Muscle of leg (tissue), 11 donors: Measurements from ENCODE around the gene PTGR3. TPM values are rescaled to one million over a fixed set of nuclear protein-coding genes. Genes with fewer than 3 reads are reported as not detected.
"Not testable (repeated sequence)": the region's sequence is repeated elsewhere in the genome, so short reads cannot be mapped to it uniquely, and the experiment has no call there.

ENCODE experiments used
- DNase-seq: peaks from one replicate; pipeline ENCODE4 v3.0.0; 2013
- H3K27ac ChIP-seq: one replicate; pipeline ENCODE4 v1.5.1; 2013; ENCODE audit warnings: mild to moderate bottlenecking, low read length, control low read depth
- H3K27me3 ChIP-seq: one replicate; pipeline ENCODE4 v1.6.1; 2013; ENCODE audit warnings: low read length; ENCODE audit not compliant: control insufficient read depth, insufficient read depth
- H3K36me3 ChIP-seq: one replicate; pipeline ENCODE4 v1.6.1; 2013; ENCODE audit warnings: low read length; ENCODE audit not compliant: control insufficient read depth, insufficient read depth
- H3K4me1 ChIP-seq: one replicate; pipeline ENCODE4 v1.6.1; 2013; ENCODE audit warnings: low read length; ENCODE audit not compliant: control insufficient read depth, insufficient read depth
- H3K4me3 ChIP-seq: one replicate; pipeline ENCODE4 v1.5.1; 2013; ENCODE audit warnings: low read length, control low read depth
- H3K9me3 ChIP-seq: replicated peaks from 2 replicates; pipeline ENCODE4 v1.6.1; 2013; ENCODE audit warnings: low read depth, low read length; ENCODE audit not compliant: control insufficient read depth
- WGBS: methylation state at CpG from one replicate; pipeline ENCODE4 v1.1.5; 2013; ENCODE audit warnings: missing lambda C conversion rate; ENCODE audit not compliant: insufficient coverage; 5-methylcytosine and 5-hydroxymethylcytosine counted together
- polyA plus RNA-seq, 8 donors: library from polyadenylated mRNA; unstranded; fragments of 120-200 nt; gene quantifications; one replicate each; pipeline versions ENCODE4 v1.2.1 to v1.2.3, GENCODE V29; 2013; ENCODE audit warnings: inconsistent platforms in 1 of 8, low replicate concordance in 1 of 8; ENCODE audit not compliant: insufficient read length in 8 of 8, insufficient read depth in 1 of 8
- total RNA-seq: library from RNA; stranded (reverse); fragments of 120-200 nt; gene quantifications from one replicate; pipeline ENCODE4 v1.2.4, GENCODE V29; 2013

The PTGR3 gene
- total and polyA plus RNA-seq, 9 donors, result 15.9 to 42.6 (median 33.4) TPM

DNA sequence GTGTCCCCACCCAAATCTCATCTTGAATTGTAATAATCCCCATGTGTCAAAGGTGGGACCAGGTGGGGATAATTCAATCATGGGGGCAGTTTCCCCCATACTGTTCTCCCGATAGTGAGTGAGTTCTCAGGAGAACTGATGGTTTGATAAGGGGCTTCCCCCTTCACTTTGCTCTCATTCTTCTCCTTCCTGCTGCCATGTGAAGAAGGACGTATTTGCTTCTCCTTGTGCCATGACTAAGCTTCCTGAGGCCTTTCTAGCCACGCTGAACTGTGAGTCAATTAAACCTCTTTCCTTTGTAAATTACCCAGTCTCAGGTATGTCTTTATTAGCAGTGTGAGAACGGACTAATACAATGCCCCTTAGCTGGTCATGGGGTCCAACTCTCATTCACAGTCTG, 21.2 kb downstream of the PTGR3 start:
- H3K36me3 ChIP-seq, H3K9me3 ChIP-seq, H3K4me1 ChIP-seq, H3K27ac ChIP-seq, H3K4me3 ChIP-seq, DNase-seq, H3K27me3 ChIP-seq: not testable (repeated sequence)
- WGBS, result 90% methylated on average over 2 of the region's 4 CpGs

- no peak overlapping the region for H3K27ac ChIP-seq
- H3K27me3 ChIP-seq, result no peaks in the 10 kb centered on the region
- no peaks in the 10 kb centered on the region for H3K36me3 ChIP-seq
- no peaks in the 10 kb centered on the region for H3K4me1 ChIP-seq
- no peak for DNase-seq
- peaks cover 4% of the 10 kb centered on the region for H3K9me3 ChIP-seq
- no peak overlapping the region for H3K4me3 ChIP-seq
- WGBS, result no CpG with 5 or more reads among the region's 3 CpGs
Measured at GRCh38 chr18:75185460-75185859, 23.5 kb downstream of the PTGR3 start.

GRCh38 chr18:75183973-75184493, 24.9 kb downstream of the PTGR3 start:
- Histone ChIP-seq H3K27ac (no peak overlapping the region), H3K4me3 (no peak overlapping the region), H3K27me3 (no peaks in the 10 kb centered on the region), H3K9me3 (peaks cover 4% of the 10 kb centered on the region), H3K36me3 (no peaks in the 10 kb centered on the region), H3K4me1 (no peaks in the 10 kb centered on the region)
- DNase-seq, result no peak
- WGBS, result 92% methylated on average over 9 of the region's 14 CpGs

GRCh38 chr18:75183524-75183923, 25.4 kb downstream of the PTGR3 start:
- Histone ChIP-seq H3K4me1 (no peaks in the 10 kb centered on the region), H3K27me3 (no peaks in the 10 kb centered on the region), H3K9me3 (peaks cover 4% of the 10 kb centered on the region), H3K36me3 (no peaks in the 10 kb centered on the region), H3K4me3 (no peak overlapping the region), H3K27ac (no peak overlapping the region)
- 76% methylated on average over 5 of the region's 5 CpGs for whole genome bisulfite sequencing
- DNase-seq, result no peak

DNA sequence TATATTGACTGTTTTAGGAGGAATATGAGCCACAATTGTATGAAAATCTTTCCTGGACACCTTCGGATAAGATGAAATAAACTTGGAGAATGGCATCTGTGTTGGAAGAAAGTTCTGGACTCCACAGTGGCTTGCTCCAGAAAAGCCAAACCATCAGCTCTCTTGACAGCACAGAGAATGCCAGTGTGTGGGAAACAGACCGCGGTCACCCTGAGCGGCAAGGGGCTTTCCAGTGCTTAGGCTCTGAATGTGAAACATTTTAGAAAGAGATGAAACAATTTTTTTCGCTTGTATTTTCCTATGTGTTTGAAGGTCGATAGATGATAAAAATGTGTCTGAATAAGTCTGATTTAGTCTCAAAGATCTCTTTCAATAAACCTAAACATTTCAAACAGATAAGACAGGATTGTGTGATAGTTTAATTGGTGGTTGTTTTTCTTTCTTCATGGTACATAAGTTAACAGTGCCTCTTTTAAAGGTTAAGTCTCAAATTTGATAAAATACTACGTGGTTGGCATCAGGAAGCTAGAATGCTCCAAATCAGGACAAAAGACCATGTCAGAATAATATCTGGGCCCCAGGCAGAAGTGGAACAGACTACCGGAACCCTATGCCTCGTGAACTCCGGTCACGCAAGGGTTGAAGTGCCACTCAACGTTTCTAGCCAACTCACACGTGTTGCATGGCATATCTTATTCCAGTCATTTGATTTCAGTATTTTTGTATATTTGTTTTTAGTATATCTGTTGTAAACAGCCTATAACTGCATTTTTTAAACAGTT, 28.9 kb downstream of the PTGR3 start:
- DNase-seq, result no peak
- whole genome bisulfite sequencing, result 88% methylated on average over 5 of the region's 13 CpGs
- H3K27ac ChIP-seq, result no peak overlapping the region
- no peaks in the 10 kb centered on the region for H3K27me3 ChIP-seq
- H3K36me3 ChIP-seq, result no peaks in the 10 kb centered on the region
- no peak overlapping the region for H3K4me3 ChIP-seq
- H3K4me1 ChIP-seq, result no peaks in the 10 kb centered on the region
- peaks cover 4% of the 10 kb centered on the region for H3K9me3 ChIP-seq

- Histone ChIP-seq H3K27me3 (no peaks in the 10 kb centered on the region), H3K4me1 (no peaks in the 10 kb centered on the region), H3K4me3 (no peak overlapping the region), H3K9me3 (peaks cover 3% of the 10 kb centered on the region), H3K36me3 (no peaks in the 10 kb centered on the region), H3K27ac (no peak overlapping the region)
- no peak for DNase-seq
- WGBS, result 72% methylated on average over 7 of the region's 11 CpGs
Measured at GRCh38 chr18:75178376-75178775, 30.6 kb downstream of the PTGR3 start.

- 83% methylated on average over 4 of the region's 8 CpGs for WGBS
- Histone ChIP-seq H3K4me1 (no peaks in the 10 kb centered on the region), H3K27me3 (no peaks in the 10 kb centered on the region), H3K4me3 (no peak overlapping the region), H3K27ac (no peak overlapping the region), H3K36me3 (no peaks in the 10 kb centered on the region), H3K9me3 (no peaks in the 10 kb centered on the region)
- DNase-seq, result no peak
Measured at GRCh38 chr18:75176849-75177248, 32.1 kb downstream of the PTGR3 start.

DNA sequence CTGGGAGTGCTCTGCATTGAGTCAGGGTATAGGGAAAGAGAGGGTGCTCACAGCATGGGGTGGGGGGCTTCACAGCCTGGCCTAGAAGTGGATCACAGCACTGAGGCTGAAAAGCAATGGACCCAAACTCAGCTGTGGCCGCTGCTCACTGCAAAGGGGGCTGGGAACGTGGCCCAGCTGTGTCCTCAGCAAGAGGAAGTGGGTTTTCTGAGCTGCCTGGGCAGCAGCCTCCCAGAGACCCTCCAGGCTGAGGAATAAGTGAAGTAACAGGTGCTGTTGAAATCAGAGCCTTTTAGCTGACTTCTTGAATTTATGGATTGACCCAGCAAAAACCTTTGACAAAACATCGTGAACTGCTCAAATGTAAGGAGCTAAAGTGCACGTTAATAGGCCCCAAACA, 35.2 kb downstream of the PTGR3 start:
- H3K27me3 ChIP-seq, result no peaks in the 10 kb centered on the region
- peaks cover 6% of the 10 kb centered on the region for H3K4me1 ChIP-seq
- 80% methylated on average over 1 of the region's 4 CpGs for WGBS
- H3K27ac ChIP-seq, result no peak overlapping the region
- no peak overlapping the region for H3K4me3 ChIP-seq
- no peaks in the 10 kb centered on the region for H3K9me3 ChIP-seq
- no peak for DNase-seq
- H3K36me3 ChIP-seq, result no peaks in the 10 kb centered on the region

GRCh38 chr18:75173125-75173432, 35.9 kb downstream of the PTGR3 start:
- Histone ChIP-seq H3K27me3 (no peaks in the 10 kb centered on the region), H3K27ac (no peak overlapping the region), H3K4me3 (no peak overlapping the region), H3K4me1 (peaks cover 6% of the 10 kb centered on the region), H3K36me3 (no peaks in the 10 kb centered on the region), H3K9me3 (no peaks in the 10 kb centered on the region)
- 56% methylated on average over 4 of the region's 5 CpGs for WGBS
- DNase-seq, result peak; percentile 49

DNA sequence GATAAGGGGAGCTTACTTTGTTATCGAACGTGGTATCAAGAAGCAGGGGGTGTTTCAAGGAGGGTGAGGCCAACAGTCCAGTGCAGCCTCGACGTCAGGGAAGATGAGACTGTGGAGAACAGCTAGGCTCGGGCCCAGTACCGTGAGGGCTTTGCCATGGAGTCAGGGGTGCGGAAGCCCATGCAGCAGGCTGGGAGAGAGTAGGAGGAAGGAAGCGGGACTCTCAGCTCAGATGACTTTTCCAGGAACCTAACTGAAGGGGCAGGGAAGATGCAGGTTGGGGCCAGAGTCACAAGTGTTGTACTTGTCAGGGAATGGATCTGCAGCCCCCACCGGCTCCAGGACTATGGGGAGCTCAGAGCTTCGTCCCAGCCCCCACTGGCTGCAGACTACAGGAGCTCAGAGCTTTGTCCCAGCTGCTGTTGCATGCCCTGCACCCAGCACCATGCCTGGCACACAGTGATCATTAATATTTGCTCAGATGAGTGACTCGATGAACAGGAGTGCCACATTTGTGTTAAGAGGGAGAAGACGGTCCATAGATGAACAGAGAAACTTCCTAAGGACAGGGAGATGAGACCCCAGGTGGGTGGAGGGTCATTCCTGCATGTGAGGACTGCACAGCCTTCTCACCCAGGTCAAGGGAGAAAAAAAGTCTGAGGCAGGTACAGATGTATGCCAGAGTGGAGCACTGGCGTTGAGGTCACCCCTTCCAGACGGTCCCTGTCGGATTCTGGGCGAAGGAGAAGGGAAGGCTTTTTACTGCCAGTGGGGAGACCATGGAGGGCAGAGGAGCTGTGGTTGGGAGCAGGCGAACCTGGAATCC, 36.4 kb downstream of the PTGR3 start:
- H3K27ac ChIP-seq, result no peak overlapping the region
- peaks cover 2% of the 10 kb centered on the region for H3K27me3 ChIP-seq
- H3K9me3 ChIP-seq, result no peaks in the 10 kb centered on the region
- H3K4me3 ChIP-seq, result no peak overlapping the region
- DNase-seq, result no peak
- H3K36me3 ChIP-seq, result no peaks in the 10 kb centered on the region
- WGBS, result 62% methylated on average over 16 of the region's 17 CpGs
- peaks cover 6% of the 10 kb centered on the region for H3K4me1 ChIP-seq
